KMS-11 (cell line): ENCODE data around the gene PALMD.
A peak's percentile ranks its signal among the peaks of the same experiment; 100 is the strongest.

ENCODE experiments used
- H2AFZ ChIP-seq: fragments of 200-600 bp; sonication (generic); 2 replicates; pipeline ENCODE4 v1.6.1; 2016; ENCODE audit warnings: antibody characterized with exemption, mixed run types, low read depth
- H3K27ac ChIP-seq: fragments of 200-600 bp; sonication (generic); 2 replicates; pipeline ENCODE4 v1.6.1; 2016; ENCODE audit warnings: mild to moderate bottlenecking, mixed run types
- H3K27me3 ChIP-seq: fragments of 200-600 bp; sonication (generic); 2 replicates; pipeline ENCODE4 v1.6.1; 2017; ENCODE audit warnings: mild to moderate bottlenecking, low read depth, mixed run types, moderate library complexity; ENCODE audit not compliant: insufficient read depth
- H3K36me3 ChIP-seq: fragments of 200-600 bp; sonication (generic); 2 replicates; pipeline ENCODE4 v1.6.1; 2017; ENCODE audit warnings: mild to moderate bottlenecking, mixed run types; ENCODE audit not compliant: insufficient read depth
- H3K4me1 ChIP-seq: fragments of 200-600 bp; sonication (generic); 2 replicates; pipeline ENCODE4 v1.6.1; 2016; ENCODE audit warnings: mild to moderate bottlenecking, low read depth, mixed run types; ENCODE audit not compliant: poor library complexity, severe bottlenecking
- H3K4me2 ChIP-seq: fragments of 200-600 bp; sonication (generic); 2 replicates; pipeline ENCODE4 v1.7.0; 2016; ENCODE audit warnings: mild to moderate bottlenecking, mixed run types
- H3K4me3 ChIP-seq: fragments of 200-600 bp; sonication (generic); IDR thresholded peaks from 2 replicates; pipeline ENCODE4 v1.6.1; 2017; ENCODE audit warnings: low read depth, low read length, mixed read lengths; ENCODE audit not compliant: insufficient read depth
- H3K79me2 ChIP-seq: fragments of 200-600 bp; sonication (generic); 2 replicates; pipeline ENCODE4 v1.6.1; 2016; ENCODE audit warnings: low read depth, mixed run types; ENCODE audit not compliant: insufficient read depth
- H3K9ac ChIP-seq: fragments of 200-600 bp; sonication (generic); 2 replicates; pipeline ENCODE4 v1.6.1; 2016; ENCODE audit warnings: mild to moderate bottlenecking, mixed run types
- H4K20me1 ChIP-seq: fragments of 200-600 bp; sonication (generic); 2 replicates; pipeline ENCODE4 v1.6.1; 2016; ENCODE audit warnings: mild to moderate bottlenecking, mixed run types; ENCODE audit not compliant: insufficient read depth
- CTCF ChIP-seq: fragments of 200-600 bp; sonication (generic); conservative IDR thresholded peaks from 2 replicates; pipeline ENCODE4 v1.6.1; 2017; ENCODE audit warnings: low read depth, mild to moderate bottlenecking, antibody characterized with exemption, low read length, moderate library complexity, mixed read lengths

Gene PALMD

DNA sequence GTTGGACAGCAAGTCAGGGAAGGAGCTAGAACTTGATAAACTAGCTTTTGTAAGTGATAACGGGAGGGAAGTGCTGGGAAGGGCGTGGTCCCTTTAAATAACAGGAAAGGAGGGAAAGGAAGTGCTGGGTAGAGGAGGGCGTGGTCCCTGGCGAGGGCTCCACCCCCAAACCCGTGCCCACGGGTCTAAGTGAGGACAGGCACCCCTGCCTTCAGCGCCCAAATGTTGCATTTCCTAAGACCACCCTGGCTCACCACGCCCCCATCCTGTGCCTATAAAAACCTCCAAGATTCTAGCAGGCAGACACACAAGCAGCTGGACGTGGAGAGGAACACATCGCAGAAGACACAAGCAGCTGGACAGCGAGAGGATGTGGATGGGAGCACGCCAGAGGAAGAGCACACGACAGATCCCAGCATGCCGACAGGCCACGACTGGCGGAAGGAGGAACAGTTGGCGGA is 58.5 kb downstream of the PALMD start:
- Histone ChIP-seq H3K4me1 (no peaks in the 10 kb centered on the region), H2AFZ (no peak overlapping the region), H3K36me3 (no peaks in the 10 kb centered on the region), H3K4me3 (no peak overlapping the region), H3K4me2 (no peak overlapping the region), H3K27ac (no peak overlapping the region), H3K9ac (no peak overlapping the region), H3K27me3 (no peaks in the 10 kb centered on the region), H3K79me2 (no peaks in the 10 kb centered on the region), H4K20me1 (no peaks in the 10 kb centered on the region)
- no peak for TF ChIP-seq CTCF

GRCh38 chr1:99705385-99705784 is 59.5 kb downstream of the PALMD start:
- H3K79me2 ChIP-seq: no peaks in the 10 kb centered on the region
- no peak overlapping the region for H3K4me2 ChIP-seq
- H3K27me3 ChIP-seq: no peaks in the 10 kb centered on the region
- H4K20me1 ChIP-seq: no peaks in the 10 kb centered on the region
- no peak overlapping the region for H3K4me3 ChIP-seq
- no peaks in the 10 kb centered on the region for H3K4me1 ChIP-seq
- H3K27ac ChIP-seq: no peak overlapping the region
- H2AFZ ChIP-seq: no peak overlapping the region
- H3K36me3 ChIP-seq: no peaks in the 10 kb centered on the region
- no peak for TF ChIP-seq CTCF
- H3K9ac ChIP-seq: no peak overlapping the region

DNA sequence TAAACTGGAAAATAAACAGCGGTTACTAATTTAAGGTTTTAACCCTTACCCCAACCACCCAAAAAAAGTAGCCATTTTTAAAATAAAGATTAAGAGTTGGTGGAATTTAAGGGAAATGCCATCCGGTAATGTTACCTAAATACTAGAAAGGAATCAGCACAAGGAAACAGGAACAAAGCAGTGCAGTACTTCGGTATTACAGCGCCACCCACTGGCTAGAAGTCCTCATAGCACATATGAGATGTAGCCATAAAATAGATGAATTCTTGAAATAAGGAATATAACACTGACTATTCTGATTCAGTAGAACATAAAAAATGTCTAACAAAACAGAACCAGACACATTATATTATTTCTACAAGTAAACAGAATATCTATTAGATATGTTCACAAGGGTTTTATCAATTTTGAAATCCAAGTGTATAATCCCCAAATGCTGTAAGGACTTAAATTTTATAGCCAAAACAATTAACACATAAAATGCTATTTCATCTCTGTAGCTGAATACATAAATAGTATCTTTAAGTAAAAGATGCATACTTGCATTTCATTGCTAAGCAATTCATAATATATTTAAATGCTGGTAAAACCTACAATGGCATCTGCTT is 61.7 kb downstream of the PALMD start:
- H3K36me3 ChIP-seq: no peaks in the 10 kb centered on the region
- H2AFZ ChIP-seq: no peak overlapping the region
- H3K4me2 ChIP-seq: no peak overlapping the region
- no peaks in the 10 kb centered on the region for H4K20me1 ChIP-seq
- no peak overlapping the region for H3K9ac ChIP-seq
- no peaks in the 10 kb centered on the region for H3K4me1 ChIP-seq
- no peak overlapping the region for H3K27ac ChIP-seq
- H3K4me3 ChIP-seq: no peak overlapping the region
- peak; percentile 87 for TF ChIP-seq CTCF
- no peaks in the 10 kb centered on the region for H3K27me3 ChIP-seq
- H3K79me2 ChIP-seq: no peaks in the 10 kb centered on the region

DNA sequence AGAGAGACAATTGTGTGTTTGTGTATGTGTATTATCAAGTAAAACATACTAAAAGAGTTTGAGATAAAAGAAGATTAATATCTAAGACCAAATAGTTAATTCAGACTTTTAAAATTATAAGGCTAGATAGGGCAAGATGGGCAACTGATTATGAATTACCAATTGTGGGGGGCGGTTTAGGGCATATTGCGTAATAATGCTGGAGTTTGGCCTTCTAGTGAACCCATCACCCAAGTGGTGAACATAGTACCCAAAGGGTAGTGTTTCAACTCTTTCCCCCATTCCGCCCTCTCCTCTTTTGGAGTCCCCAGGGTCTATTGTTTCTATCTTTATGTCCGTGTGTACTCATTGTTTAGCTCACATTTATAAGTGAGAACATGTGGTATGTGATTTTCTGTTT is 65.1 kb downstream of the PALMD start:
- TF ChIP-seq CTCF: no peak
- Histone ChIP-seq H3K27ac (no peak overlapping the region), H3K4me1 (no peaks in the 10 kb centered on the region), H3K27me3 (no peaks in the 10 kb centered on the region), H3K4me2 (no peak overlapping the region), H3K36me3 (no peaks in the 10 kb centered on the region), H3K9ac (no peak overlapping the region), H3K4me3 (no peak overlapping the region), H2AFZ (no peak overlapping the region), H3K79me2 (no peaks in the 10 kb centered on the region), H4K20me1 (no peaks in the 10 kb centered on the region)
